NB4 (cell line): ENCODE data around the gene KRTAP3-1.

Experiments used
- CTCF ChIP-seq: IDR thresholded peaks from one replicate; pipeline ENCODE4 v1.5.1; 2012; ENCODE audit warnings: low read depth, low read length
- MAX ChIP-seq: IDR thresholded peaks from 2 replicates; pipeline ENCODE4 v1.6.1; 2011; ENCODE audit warnings: low read depth, low read length
- MYC ChIP-seq: IDR thresholded peaks from 2 replicates; pipeline ENCODE4 v1.6.1; 2011; ENCODE audit warnings: low read depth, low read length
- POLR2A ChIP-seq: IDR thresholded peaks from 2 replicates; pipeline ENCODE4 v1.6.1; 2011; ENCODE audit warnings: mild to moderate bottlenecking; ENCODE audit not compliant: insufficient read length; ENCODE audit errors: extremely low read depth

DNA sequence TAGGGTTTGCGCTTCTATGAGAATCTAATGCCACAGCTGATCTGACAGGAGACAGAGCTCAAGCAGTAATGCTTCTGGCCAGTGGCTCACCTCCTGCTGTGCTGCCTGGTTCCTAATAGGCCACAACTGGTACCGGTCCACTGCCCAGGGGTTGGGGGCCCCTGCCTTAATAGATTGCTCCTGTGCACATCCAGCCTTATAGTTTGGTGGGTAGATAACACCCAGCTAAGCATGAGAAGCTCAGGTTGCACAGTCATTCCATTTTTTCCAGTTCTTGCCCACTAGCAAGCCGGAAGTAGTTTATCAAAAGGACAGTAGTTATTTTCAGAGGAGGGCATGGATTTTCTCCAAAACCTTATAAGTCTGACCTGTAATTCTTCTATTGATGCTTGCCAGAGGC lies 10.5 kb upstream of the KRTAP3-1 start:
- TF ChIP-seq CTCF (no peak), POLR2A (no peak), MAX (no peak), MYC (no peak)
